Neutrophil (primary cell): ENCODE measurements around the gene MBD3L4.
"Not testable (repeated sequence)": the region's sequence is repeated elsewhere in the genome, so short reads cannot be mapped to it uniquely, and the experiment has no call there.

Experiments used
- H3K27ac ChIP-seq: fragments of 200-600 bp; sonication (generic); 2 replicates; pipeline ENCODE4 v1.5.1; 2016; ENCODE audit warnings: mild to moderate bottlenecking, moderate library complexity
- H3K27me3 ChIP-seq: fragments of 200-600 bp; sonication (generic); 2 replicates; pipeline ENCODE4 v1.6.0; 2016; ENCODE audit warnings: mild to moderate bottlenecking
- H3K36me3 ChIP-seq: fragments of 200-600 bp; sonication (generic); 2 replicates; pipeline ENCODE4 v1.5.1; 2017
- H3K4me1 ChIP-seq, 2 experiments: fragments of 200-600 bp in 1 of 2; sonication (generic) in 1 of 2; 1 replicate in 1 of 2; 2 replicates in 1 of 2; pipeline versions ENCODE4 v1.5.1 to v1.6.1; 2013 to 2016; ENCODE audit warnings: low read depth in 1 of 2, low read length in 1 of 2, mild to moderate bottlenecking in 1 of 2, moderate library complexity in 1 of 2; ENCODE audit not compliant: control insufficient read depth in 1 of 2, insufficient read depth in 1 of 2
- H3K4me3 ChIP-seq, 2 experiments: fragments of 200-600 bp in 1 of 2; sonication (generic) in 1 of 2; 1 replicate in 1 of 2; 2 replicates in 1 of 2; pipeline ENCODE4 v1.5.1; 2013 to 2016; ENCODE audit warnings: low read depth in 1 of 2, low read length in 1 of 2, mild to moderate bottlenecking in 1 of 2, moderate library complexity in 1 of 2
- H3K9me3 ChIP-seq: fragments of 200-600 bp; sonication (generic); 2 replicates; pipeline ENCODE4 v1.5.1; 2016
- TF ChIP-seq, protein P1 (sequence below): fragments of 200-600 bp; sonication (generic); IDR thresholded peaks from 2 replicates; pipeline ENCODE4 v1.5.1; 2016; ENCODE audit warnings: antibody characterized with exemption

MBD3L4 gene

GRCh38 chr19:7040079-7040478, at the start of gene MBD3L4:
MBD3L4 (minus strand) TSS chr19:7040179; CDS start chr19:7040144, 35 bp downstream.
- H3K4me3 ChIP-seq, H3K9me3 ChIP-seq, H3K27ac ChIP-seq, H3K36me3 ChIP-seq, H3K27me3 ChIP-seq, H3K4me1 ChIP-seq: not testable (repeated sequence)

GRCh38 chr19:7088999-7089398, 49.0 kb upstream of the MBD3L4 start:
- TF ChIP-seq, protein P1, sequence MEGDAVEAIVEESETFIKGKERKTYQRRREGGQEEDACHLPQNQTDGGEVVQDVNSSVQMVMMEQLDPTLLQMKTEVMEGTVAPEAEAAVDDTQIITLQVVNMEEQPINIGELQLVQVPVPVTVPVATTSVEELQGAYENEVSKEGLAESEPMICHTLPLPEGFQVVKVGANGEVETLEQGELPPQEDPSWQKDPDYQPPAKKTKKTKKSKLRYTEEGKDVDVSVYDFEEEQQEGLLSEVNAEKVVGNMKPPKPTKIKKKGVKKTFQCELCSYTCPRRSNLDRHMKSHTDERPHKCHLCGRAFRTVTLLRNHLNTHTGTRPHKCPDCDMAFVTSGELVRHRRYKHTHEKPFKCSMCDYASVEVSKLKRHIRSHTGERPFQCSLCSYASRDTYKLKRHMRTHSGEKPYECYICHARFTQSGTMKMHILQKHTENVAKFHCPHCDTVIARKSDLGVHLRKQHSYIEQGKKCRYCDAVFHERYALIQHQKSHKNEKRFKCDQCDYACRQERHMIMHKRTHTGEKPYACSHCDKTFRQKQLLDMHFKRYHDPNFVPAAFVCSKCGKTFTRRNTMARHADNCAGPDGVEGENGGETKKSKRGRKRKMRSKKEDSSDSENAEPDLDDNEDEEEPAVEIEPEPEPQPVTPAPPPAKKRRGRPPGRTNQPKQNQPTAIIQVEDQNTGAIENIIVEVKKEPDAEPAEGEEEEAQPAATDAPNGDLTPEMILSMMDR, result no peak
- Histone ChIP-seq H3K27me3 (no peaks in the 10 kb centered on the region), H3K27ac (no peak overlapping the region), H3K4me3 (no peak overlapping the region), H3K36me3 (peaks cover 2% of the 10 kb centered on the region), H3K9me3 (peaks cover 41% of the 10 kb centered on the region), H3K4me1 (no peaks in the 10 kb centered on the region)

DNA sequence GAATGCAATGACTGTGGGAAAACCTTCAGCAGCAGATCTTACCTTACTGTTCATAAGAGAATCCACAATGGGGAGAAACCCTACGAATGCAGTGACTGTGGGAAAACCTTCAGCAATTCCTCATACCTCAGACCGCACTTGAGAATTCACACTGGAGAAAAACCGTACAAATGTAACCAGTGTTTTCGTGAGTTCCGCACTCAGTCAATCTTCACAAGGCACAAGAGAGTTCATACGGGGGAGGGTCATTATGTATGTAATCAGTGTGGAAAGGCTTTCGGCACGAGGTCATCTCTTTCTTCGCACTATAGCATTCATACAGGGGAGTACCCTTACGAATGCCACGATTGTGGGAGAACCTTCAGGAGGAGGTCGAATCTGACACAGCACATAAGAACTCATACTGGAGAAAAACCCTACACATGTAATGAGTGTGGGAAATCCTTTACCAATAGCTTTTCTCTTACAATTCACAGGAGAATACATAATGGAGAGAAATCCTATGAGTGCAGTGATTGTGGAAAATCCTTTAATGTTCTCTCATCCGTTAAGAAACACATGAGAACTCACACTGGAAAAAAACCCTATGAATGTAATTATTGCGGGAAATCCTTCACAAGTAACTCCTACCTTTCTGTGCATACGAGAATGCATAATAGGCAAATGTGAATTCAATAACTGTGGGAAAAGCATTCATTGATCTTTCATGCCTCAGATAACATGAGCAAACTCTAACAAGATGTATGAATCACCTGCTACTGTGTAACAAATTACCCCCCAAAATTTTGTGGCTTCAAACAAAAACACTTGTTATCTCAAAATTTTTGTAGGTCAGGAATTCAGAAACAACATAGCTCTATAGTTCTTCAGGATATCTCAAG, 43.3 kb upstream of the MBD3L4 start:
- H3K4me3 ChIP-seq, result no peak overlapping the region
- no peaks in the 10 kb centered on the region for H3K27me3 ChIP-seq
- H3K27ac ChIP-seq, result no peak overlapping the region
- peaks cover 75% of the 10 kb centered on the region for H3K9me3 ChIP-seq
- peaks cover 55% of the 10 kb centered on the region for H3K36me3 ChIP-seq
- TF ChIP-seq, protein P1, result no peak
- H3K4me1 ChIP-seq, result no peaks in the 10 kb centered on the region

DNA sequence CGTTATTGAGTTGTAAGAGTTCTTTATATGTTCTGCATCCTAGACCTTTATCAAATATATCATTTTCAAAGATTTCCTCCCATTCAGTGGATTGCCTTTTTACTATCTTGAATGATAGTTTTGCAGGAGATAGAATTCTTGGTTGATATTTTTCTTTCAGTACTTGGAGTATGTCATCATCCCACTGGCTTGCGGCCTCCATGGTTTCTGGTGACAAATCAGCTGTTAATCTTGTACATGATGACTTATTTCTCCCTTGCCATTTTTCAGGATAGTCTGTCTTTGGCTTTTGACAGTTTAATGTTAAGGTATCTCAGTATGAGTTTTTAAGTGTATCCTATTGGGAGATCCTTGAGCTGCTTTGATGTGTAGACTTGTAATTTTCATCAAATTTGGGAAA, 38.0 kb upstream of the MBD3L4 start:
- Histone ChIP-seq H3K27me3 (no peaks in the 10 kb centered on the region), H3K4me1 (no peaks in the 10 kb centered on the region), H3K9me3 (peaks cover 42% of the 10 kb centered on the region), H3K27ac (no peak overlapping the region), H3K36me3 (peaks cover 95% of the 10 kb centered on the region), H3K4me3 (no peak overlapping the region)
- TF ChIP-seq, protein P1, result no peak

GRCh38 chr19:7076151-7076550, 36.2 kb upstream of the MBD3L4 start:
- H3K9me3 ChIP-seq, result peaks cover 27% of the 10 kb centered on the region
- H3K27me3 ChIP-seq, result no peaks in the 10 kb centered on the region

More at GRCh38 chr19:7076151-7076550, 36.2 kb upstream of the MBD3L4 start:
- Histone ChIP-seq H3K36me3 (peaks cover 91% of the 10 kb centered on the region), H3K27ac (no peak overlapping the region), H3K4me3 (no peak overlapping the region), H3K4me1 (no peaks in the 10 kb centered on the region)
- TF ChIP-seq, protein P1, result no peak
